Stimulated activated CD4-positive, alpha-beta T cell treated with anti-CD3 and anti-CD28 coated beads, TNF-alpha, amount 100 ng/mL, for 48 hours (primary cell): Measurements from ENCODE around the gene AP5Z1.

ENCODE experiments used
- DNase-seq, 3 donors: peaks; one replicate each; pipeline ENCODE4 v3.0.0-alpha.2; 2020; ENCODE audit warnings: low read depth in 3 of 3

AP5Z1 gene

DNA sequence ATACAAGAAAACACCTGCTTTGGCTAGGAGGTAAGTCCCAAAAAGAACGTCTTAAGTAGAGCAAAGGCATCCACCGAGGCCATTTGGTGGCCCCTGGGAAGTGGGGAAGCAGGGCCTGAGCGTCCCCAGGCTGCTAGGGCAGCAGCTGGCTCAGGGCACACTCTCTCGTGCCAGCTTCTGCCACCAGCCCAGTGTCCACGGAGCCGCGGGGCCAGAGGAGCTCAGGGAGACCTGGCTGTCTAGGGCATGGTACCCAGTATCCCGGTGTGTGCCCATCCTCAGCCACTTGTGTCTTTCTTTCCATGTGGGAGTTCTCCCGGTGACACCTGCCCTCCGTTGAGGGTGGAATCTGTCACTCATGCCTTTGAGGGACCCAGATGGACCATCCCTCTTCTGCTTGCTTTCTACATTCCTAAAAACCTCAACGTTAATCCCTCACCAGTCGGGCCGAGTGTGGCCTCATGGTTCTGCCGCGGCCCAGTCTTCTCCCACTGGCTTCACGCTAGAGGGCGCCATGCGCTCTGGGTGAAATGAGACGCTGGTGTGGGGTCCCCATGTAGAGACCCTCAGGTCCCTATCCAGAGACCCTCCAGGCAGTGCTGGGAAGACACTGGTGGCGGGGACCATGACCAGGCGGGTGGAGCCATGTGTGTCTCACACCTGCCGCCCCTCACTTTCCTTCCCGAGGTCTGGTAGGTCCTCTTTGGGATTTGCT is 9.5 kb upstream of the AP5Z1 start:
- DNase-seq = no peak

- DNase-seq = no peak
Observed at GRCh38 chr7:4766666-4767519, 8.5 kb upstream of the AP5Z1 start.

DNA sequence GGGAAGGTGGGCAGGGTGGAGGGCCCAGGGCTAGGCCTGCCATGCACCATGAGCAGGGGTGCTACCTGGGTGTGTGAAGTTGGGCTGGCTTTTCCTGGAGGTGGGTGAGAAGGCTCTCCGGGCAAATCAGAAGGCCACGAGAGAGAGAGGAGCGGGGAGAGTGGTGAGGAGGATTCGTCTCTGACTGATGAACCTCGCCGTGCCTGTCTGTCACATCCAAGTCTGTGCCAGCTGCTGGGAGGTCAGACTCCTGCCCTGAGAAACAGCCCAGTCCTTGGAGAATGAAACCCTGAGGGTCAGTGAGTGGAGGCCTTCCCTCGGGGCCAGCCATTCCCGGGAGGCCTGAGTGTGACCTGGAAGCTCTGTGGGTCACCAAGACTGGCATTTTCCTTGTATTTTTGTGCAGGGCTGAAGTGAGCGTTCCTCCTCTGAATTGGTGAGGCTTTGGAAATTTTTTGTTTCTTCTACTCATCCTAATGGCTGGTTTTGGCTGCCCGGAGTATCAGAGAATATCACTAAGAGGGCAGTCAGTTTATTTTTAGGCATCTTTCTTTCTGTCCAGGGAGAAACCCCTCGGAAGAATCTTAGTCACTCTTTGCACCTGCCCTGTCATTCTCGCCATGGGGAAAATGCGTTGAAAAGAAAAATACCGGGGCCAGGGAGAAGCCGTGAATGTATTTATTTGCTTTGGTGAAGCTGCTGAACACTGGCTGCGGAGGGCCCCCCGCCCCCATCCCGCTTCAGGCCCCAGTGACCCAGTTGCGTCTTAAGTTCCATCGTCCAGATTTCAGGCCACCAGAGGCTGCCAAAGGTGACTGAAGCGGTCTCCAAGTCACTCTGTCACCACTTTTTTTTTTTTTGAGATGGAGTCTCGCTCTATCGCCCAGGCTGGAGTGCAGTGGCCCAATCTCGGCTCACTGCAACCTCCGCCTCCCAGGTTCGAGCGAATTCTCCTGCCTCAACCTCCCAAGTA is 6.5 kb upstream of the AP5Z1 start:
- no peak for DNase-seq

- no peak for DNase-seq
Observed at GRCh38 chr7:4769761-4770160, 5.7 kb upstream of the AP5Z1 start.

GRCh38 chr7:4770886-4771285 is 4.5 kb upstream of the AP5Z1 start:
- DNase-seq = no peak

DNA sequence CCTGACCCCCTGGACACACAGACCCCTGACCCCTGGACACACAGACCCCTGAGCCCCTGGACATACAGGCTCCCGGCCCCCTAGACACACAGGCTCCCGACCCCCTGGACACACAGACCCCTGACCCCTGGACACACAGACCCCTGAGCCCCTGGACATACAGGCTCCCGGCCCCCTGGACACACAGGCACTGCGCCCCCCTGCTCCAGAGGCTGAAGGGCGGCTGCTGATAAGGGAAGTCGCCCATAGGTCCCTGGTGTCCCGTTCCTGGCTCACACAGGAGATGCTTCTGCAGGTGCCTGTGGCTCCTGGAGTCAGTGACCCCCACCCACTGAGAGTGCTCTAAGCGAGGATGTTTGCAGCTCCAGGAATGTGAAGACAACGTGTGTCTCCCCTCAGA is 3.7 kb upstream of the AP5Z1 start:
- DNase-seq = no peak

DNA sequence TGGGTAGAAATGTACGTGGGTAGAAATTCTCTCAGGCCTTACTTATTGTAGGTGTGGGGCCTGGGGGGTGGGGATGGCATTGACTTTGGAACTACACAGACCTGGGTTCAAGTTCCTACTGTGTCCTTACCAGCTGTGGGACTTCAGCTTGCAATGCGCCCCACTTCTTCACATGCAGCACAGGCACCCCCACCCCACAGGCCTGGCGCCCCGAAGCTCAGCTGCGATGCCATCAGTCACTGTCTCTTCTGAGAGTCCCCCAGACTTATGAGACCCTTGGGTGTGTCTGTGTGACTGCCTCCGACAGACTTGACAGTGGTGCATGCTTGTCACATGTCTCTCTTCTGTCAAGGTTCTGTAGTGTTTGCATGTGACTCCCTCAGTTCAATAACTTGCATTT is 3.1 kb upstream of the AP5Z1 start:
- DNase-seq = no peak

- DNase-seq = no peak
Observed at GRCh38 chr7:4774007-4774406, 1.4 kb upstream of the AP5Z1 start.

GRCh38 chr7:4774658-4775249 is 669 bp upstream of the AP5Z1 start:
- peak in 1 of 3 donors; percentile 11 for DNase-seq

DNA sequence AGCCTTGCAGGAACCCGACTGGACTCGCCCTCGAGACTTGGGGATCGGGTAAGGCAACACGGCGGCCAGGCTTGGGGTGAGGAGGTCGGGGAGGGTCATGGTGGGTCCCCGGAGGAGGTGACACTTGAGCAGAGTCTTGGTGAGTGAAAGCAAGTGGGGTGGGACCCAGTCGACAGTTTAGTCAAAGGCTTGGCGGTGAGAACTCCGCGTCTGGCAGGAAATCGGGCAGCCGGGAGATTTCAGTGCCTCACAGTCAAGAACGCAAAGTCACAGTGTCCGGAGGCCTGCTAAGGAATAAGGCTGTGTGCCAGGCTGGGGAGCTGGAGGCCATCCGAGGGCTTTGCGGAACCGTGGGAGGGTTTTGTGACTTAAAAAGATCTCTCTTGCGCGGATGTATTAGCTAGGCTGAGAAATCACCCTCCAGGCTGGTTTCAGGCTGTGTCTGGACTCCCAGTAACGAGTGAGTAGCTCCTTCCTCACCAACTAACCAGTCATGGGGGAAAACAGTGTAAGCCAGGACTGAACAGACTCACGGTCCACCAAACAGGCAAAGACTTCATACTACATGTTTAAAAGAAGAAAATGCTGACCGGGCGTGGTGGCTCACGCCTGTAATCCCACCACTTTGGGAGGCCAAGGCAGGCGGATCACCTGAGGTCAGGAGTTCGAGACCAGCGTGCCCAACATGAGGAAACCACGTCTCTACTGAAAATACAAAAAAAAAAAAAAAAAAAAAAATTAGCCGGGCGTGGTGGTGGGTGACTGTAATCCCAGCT is 613 bp downstream of the AP5Z1 start:
- DNase-seq = peak in 2 of 3 donors; percentile 16 to 20

DNA sequence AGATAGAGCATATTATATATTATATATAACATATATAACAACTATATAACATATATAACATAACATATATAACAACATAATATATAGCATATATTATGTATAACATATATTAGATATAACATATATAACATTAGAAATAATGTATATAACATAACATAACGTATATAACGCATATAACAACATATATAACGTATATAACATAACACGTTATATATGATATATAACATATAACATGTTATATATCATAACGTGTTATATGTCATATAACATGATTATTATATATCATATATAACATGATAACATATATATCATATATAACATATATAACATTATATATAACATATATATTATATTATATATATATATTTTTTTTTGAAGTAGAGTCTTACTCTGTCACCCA is 3.7 kb downstream of the AP5Z1 start:
- no peak for DNase-seq

- DNase-seq = no peak
Observed at GRCh38 chr7:4781366-4782069, 6.1 kb downstream of the AP5Z1 start.

GRCh38 chr7:4782333-4783291 is 7.2 kb downstream of the AP5Z1 start:
- DNase-seq = no peak

GRCh38 chr7:4783292-4783652 is 7.8 kb downstream of the AP5Z1 start:
- no peak for DNase-seq

- DNase-seq = no peak
Observed at GRCh38 chr7:4783762-4784351, 8.4 kb downstream of the AP5Z1 start.

- no peak for DNase-seq
Observed at GRCh38 chr7:4784799-4785198, 9.4 kb downstream of the AP5Z1 start.

- DNase-seq = no peak
Observed at GRCh38 chr7:4785371-4785770, 9.9 kb downstream of the AP5Z1 start.

- no peak for DNase-seq
Observed at GRCh38 chr7:4786015-4786414, 10.6 kb downstream of the AP5Z1 start.

- no peak for DNase-seq
Observed at GRCh38 chr7:4787541-4787940, 12.1 kb downstream of the AP5Z1 start.
